ENCODE results near the gene DIP2C. TPM values are rescaled to one million over a fixed set of nuclear protein-coding genes. Genes with fewer than 3 reads are reported as not detected.
"Not testable (repeated sequence)": the region's sequence is repeated elsewhere in the genome, so short reads cannot be mapped to it uniquely, and the experiment has no call there.

DIP2C gene
- total RNA-seq, 2 donors from 2014 or later, result 13.0 to 13.7 TPM

DNA sequence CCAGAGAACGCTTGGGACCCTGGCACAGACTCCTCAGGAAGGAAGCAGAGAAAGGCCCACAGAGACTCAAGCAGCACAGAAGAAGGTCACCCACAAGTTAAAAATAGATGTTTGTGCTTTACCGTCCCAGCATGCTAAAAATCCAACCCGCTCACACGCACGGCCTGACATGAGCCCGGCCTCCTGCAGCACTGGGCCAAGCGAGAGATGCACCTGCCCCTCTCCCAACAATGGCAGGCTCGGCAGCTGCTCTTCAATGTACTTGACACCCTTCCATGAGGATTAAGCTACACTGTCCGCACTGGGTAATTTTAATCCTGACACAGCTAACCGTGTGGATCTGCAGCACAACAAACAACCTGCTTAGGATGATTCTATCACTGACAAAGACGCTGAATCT is 9.3 kb downstream of the DIP2C start:
- DNase-seq, result no peak
- no peaks in the 10 kb centered on the region for H3K36me3 Mint-ChIP-seq (ENCODE audit: low read depth)
- H3K9me3 ChIP-seq (ENCODE audit: control insufficient read depth, low read length), result no peaks in the 10 kb centered on the region
- H3K4me1 Mint-ChIP-seq, result no peaks in the 10 kb centered on the region
- no peak overlapping the region for H3K9ac ChIP-seq (ENCODE audit: extremely low read depth, low read length, poor library complexity, severe bottlenecking)
- no peaks in the 10 kb centered on the region for H3K9me3 Mint-ChIP-seq
- H3K4me3 Mint-ChIP-seq, result no peak overlapping the region
- no peaks in the 10 kb centered on the region for H3K36me3 ChIP-seq (ENCODE audit: control insufficient read depth, insufficient read depth, low read length)
- no peak overlapping the region for H3K27ac ChIP-seq (ENCODE audit: low read depth, low read length)
- H3K27ac Mint-ChIP-seq, result no peak overlapping the region
- no peaks in the 10 kb centered on the region for H3K27me3 ChIP-seq (ENCODE audit: control insufficient read depth, insufficient read depth, low read length, poor library complexity, severe bottlenecking)
- TF ChIP-seq, protein P1, sequence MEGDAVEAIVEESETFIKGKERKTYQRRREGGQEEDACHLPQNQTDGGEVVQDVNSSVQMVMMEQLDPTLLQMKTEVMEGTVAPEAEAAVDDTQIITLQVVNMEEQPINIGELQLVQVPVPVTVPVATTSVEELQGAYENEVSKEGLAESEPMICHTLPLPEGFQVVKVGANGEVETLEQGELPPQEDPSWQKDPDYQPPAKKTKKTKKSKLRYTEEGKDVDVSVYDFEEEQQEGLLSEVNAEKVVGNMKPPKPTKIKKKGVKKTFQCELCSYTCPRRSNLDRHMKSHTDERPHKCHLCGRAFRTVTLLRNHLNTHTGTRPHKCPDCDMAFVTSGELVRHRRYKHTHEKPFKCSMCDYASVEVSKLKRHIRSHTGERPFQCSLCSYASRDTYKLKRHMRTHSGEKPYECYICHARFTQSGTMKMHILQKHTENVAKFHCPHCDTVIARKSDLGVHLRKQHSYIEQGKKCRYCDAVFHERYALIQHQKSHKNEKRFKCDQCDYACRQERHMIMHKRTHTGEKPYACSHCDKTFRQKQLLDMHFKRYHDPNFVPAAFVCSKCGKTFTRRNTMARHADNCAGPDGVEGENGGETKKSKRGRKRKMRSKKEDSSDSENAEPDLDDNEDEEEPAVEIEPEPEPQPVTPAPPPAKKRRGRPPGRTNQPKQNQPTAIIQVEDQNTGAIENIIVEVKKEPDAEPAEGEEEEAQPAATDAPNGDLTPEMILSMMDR (conservative IDR thresholded peaks at IDR 0.05), result no peak
- no peak overlapping the region for H3K4me3 ChIP-seq (ENCODE audit: low read length)
- H3K27me3 Mint-ChIP-seq (ENCODE audit: insufficient read depth), result no peaks in the 10 kb centered on the region
- 89 to 90% methylated on average over 11 of the region's 11 CpGs for WGBS, 2 experiments (ENCODE audit: insufficient coverage in 1 of 2, insufficient read length in 1 of 2)
- H3K4me1 ChIP-seq (ENCODE audit: control insufficient read depth, insufficient read depth, low read length), result no peaks in the 10 kb centered on the region

DNA sequence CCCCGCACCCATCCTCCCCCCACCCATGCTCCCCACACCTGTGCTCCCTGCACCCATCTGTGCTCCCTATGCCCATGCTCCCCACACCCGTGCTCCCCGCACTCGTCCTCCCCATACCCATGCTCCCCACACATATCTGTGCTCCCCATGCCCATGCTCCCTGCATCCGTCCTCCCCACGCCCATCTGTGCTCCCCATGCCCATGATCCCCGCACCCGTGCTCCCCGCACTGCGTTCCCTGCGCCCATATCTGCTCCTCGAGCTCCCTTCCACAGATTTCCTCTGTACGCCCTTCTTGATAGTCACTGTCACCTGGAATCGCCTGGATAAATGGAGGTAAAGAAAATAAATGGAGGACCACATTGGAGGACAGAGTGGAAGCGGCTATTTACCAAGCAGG is 9.9 kb downstream of the DIP2C start:
- Mint-ChIP-seq H3K27me3 (ENCODE audit: insufficient read depth) (no peaks in the 10 kb centered on the region), H3K4me1 (no peaks in the 10 kb centered on the region), H3K4me3 (no peak overlapping the region), H3K27ac (no peak overlapping the region), H3K36me3 (ENCODE audit: low read depth) (no peaks in the 10 kb centered on the region), H3K9me3 (no peaks in the 10 kb centered on the region)
- WGBS, 2 experiments (ENCODE audit: insufficient coverage in 1 of 2, insufficient read length in 1 of 2), result 96 to 98% methylated on average over 10 to 15 of the region's 15 CpGs
- Histone ChIP-seq H3K9ac (ENCODE audit: extremely low read depth, low read length, poor library complexity, severe bottlenecking) (no peak overlapping the region), H3K9me3 (ENCODE audit: control insufficient read depth, low read length) (no peaks in the 10 kb centered on the region), H3K4me1 (ENCODE audit: control insufficient read depth, insufficient read depth, low read length) (no peaks in the 10 kb centered on the region), H3K27ac (ENCODE audit: low read depth, low read length) (no peak overlapping the region), H3K27me3 (ENCODE audit: control insufficient read depth, insufficient read depth, low read length, poor library complexity, severe bottlenecking) (no peaks in the 10 kb centered on the region), H3K4me3 (ENCODE audit: low read length) (no peak overlapping the region), H3K36me3 (ENCODE audit: control insufficient read depth, insufficient read depth, low read length) (no peaks in the 10 kb centered on the region)
- DNase-seq, result peak; percentile 16
- TF ChIP-seq, protein P1 (conservative IDR thresholded peaks at IDR 0.05), result no peak

DNA sequence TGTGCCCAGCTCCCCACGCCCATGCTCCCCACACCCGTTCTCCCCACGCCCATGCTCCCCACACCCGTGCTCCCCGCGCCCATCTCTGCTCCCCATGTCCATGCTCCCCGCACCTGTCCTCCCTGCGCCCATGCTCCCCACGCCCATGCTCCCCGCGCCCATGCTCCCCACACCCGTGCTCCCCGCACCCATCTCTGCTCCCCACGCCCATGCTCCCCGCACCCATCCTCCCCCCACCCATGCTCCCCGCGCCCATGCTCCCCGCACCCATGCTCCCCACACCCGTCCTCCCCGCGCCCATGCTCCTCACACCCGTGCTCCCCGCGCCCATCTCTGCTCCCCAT is 10.8 kb downstream of the DIP2C start:
- H3K27ac Mint-ChIP-seq; DNase-seq; H3K27ac ChIP-seq (ENCODE audit: low read depth, low read length); H3K27me3 ChIP-seq (ENCODE audit: control insufficient read depth, insufficient read depth, low read length, poor library complexity, severe bottlenecking); H3K36me3 ChIP-seq (ENCODE audit: control insufficient read depth, insufficient read depth, low read length); H3K4me1 Mint-ChIP-seq; H3K27me3 Mint-ChIP-seq (ENCODE audit: insufficient read depth); H3K9ac ChIP-seq (ENCODE audit: extremely low read depth, low read length, poor library complexity, severe bottlenecking); H3K9me3 ChIP-seq (ENCODE audit: control insufficient read depth, low read length); H3K4me3 Mint-ChIP-seq; H3K4me3 ChIP-seq (ENCODE audit: low read length); H3K9me3 Mint-ChIP-seq; H3K4me1 ChIP-seq (ENCODE audit: control insufficient read depth, insufficient read depth, low read length); H3K36me3 Mint-ChIP-seq (ENCODE audit: low read depth): not testable (repeated sequence)
- 83% methylated on average over 1 of the region's 24 CpGs; no CpG with 5 or more reads in 1 of the 2 experiments for WGBS, 2 experiments (ENCODE audit: insufficient coverage in 1 of 2, insufficient read length in 1 of 2)
